T-cell (primary cell): Measurements from ENCODE around the gene DLG2. TPM values are rescaled to one million over a fixed set of nuclear protein-coding genes. Genes with fewer than 3 reads are reported as not detected.

Source experiments
- ATAC-seq, 4 experiments: fragments of 200-7000 bp in 3 of 4; fragments of 150-1000 bp in 1 of 4; cut with Tn5 transposase; replicated peaks in 1 of 4; 1 replicate in 3 of 4; 2 replicates in 1 of 4; pipeline ENCODE4 v1.10.0; 2021; ENCODE audit warnings: moderate library complexity in 3 of 4, mild to moderate bottlenecking in 2 of 4, moderate number of reproducible peaks in 1 of 4
- CTCF ChIA-PET, 2 donors: fragments of 300-600 bp; sonication (Branson Sonifier 250); formaldehyde crosslinking; loops; one replicate each; lab custom pipeline; 2022; ENCODE audit warnings: antibody characterized with exemption in 2 of 2; lab: Charles Lee
- POLR2A ChIA-PET, 2 donors: fragments of 300-600 bp; sonication (Branson Sonifier 250); formaldehyde crosslinking; loops; one replicate each; lab custom pipeline; 2022; ENCODE audit warnings: antibody characterized with exemption in 2 of 2; lab: Charles Lee
- DNase-seq, 35 experiments: peaks; one replicate each; pipeline versions ENCODE4 v3.0.0 to v3.0.0-alpha.2; 2013 to 2023
- H3K27ac ChIP-seq: one replicate; pipeline ENCODE4 v1.5.1; 2013; ENCODE audit warnings: low read length
- H3K27me3 ChIP-seq, 2 experiments: replicated peaks in 1 of 2; 1 replicate in 1 of 2; 2 replicates in 1 of 2; pipeline versions ENCODE4 v1.6.1 to v1.7.0; 2013; ENCODE audit warnings: low read length in 1 of 2, mixed read lengths in 1 of 2; ENCODE audit not compliant: control insufficient read depth in 2 of 2, insufficient read depth in 2 of 2; ENCODE audit errors: extremely low read depth in 1 of 2
- H3K36me3 ChIP-seq, 2 donors: 1 replicate in 1 of 2; 2 replicates in 1 of 2; pipeline versions ENCODE4 v1.6.1 to v1.7.0; 2013; ENCODE audit warnings: low read length in 1 of 2; ENCODE audit not compliant: control insufficient read depth in 2 of 2, insufficient read depth in 1 of 2; ENCODE audit errors: extremely low read depth in 1 of 2
- H3K4me1 ChIP-seq, 2 experiments: 1 replicate in 1 of 2; 2 replicates in 1 of 2; pipeline versions ENCODE4 v1.6.1 to v1.7.0; 2013; ENCODE audit warnings: low read length in 2 of 2, mixed read lengths in 1 of 2; ENCODE audit not compliant: insufficient read depth in 2 of 2, control insufficient read depth in 1 of 2; ENCODE audit errors: extremely low read depth in 1 of 2
- H3K4me3 ChIP-seq, 2 donors: 1 replicate in 1 of 2; 2 replicates in 1 of 2; pipeline versions ENCODE4 v1.5.1 to v1.7.0; 2013; ENCODE audit warnings: mild to moderate bottlenecking in 2 of 2, low read length in 1 of 2, moderate library complexity in 1 of 2; ENCODE audit not compliant: control insufficient read depth in 1 of 2; ENCODE audit errors: extremely low read depth in 1 of 2
- H3K9me3 ChIP-seq: 2 replicates; pipeline ENCODE4 v1.7.0; 2013
- H3K27ac Mint-ChIP-seq, 2 donors: one replicate each; pipeline ENCODE4 v1.8.0; 2020 to 2021; ENCODE audit warnings: mild to moderate bottlenecking in 2 of 2, mixed read lengths in 2 of 2
- H3K27me3 Mint-ChIP-seq, 2 donors: one replicate each; pipeline ENCODE4 v1.8.0; 2021 to 2022; ENCODE audit warnings: mixed read lengths in 2 of 2
- H3K36me3 Mint-ChIP-seq: one replicate; pipeline ENCODE4 v1.8.0; 2021; ENCODE audit warnings: mixed read lengths
- H3K4me1 Mint-ChIP-seq, 3 donors: one replicate each; pipeline ENCODE4 v1.8.0; 2020 to 2022; ENCODE audit warnings: mixed read lengths in 3 of 3, mild to moderate bottlenecking in 1 of 3
- H3K4me3 Mint-ChIP-seq, 3 donors: one replicate each; pipeline ENCODE4 v1.8.0; 2020 to 2022; ENCODE audit warnings: mild to moderate bottlenecking in 3 of 3, mixed read lengths in 3 of 3, moderate library complexity in 3 of 3
- H3K9me3 Mint-ChIP-seq, 3 donors: one replicate each; pipeline ENCODE4 v1.8.0; 2020 to 2022; ENCODE audit warnings: mixed read lengths in 3 of 3
- WGBS: methylation state at CpG from one replicate; pipeline ENCODE4 v1.1.5; 2013; ENCODE audit warnings: missing lambda C conversion rate; ENCODE audit not compliant: insufficient coverage; 5-methylcytosine and 5-hydroxymethylcytosine counted together
- total RNA-seq, 35 experiments: library from RNA in 6 of 35; stranded (reverse) in 6 of 35; fragments of 120-200 nt in 1 of 35; gene quantifications; one replicate each; pipeline versions ENCODE4 v1.2.1 to v1.2.4 and lab custom pipeline; 2013 to 2026

The DLG2 gene
- total RNA-seq, 5 donors from 2014 or later (not counting 1 experiment from before 2014, with no cell fraction given): 2.3 to 4.1 (median 2.9) TPM

- WGBS: no CpG with 5 or more reads among the region's 1 CpG
- Mint-ChIP-seq H3K4me1 (no peaks in the 10 kb centered on the region), H3K9me3 (peaks cover 0 to 7% (median 0%) of the 10 kb centered on the region in 3 donors), H3K4me3 (no peak overlapping the region), H3K27me3 (no peaks in the 10 kb centered on the region), H3K36me3 (no peaks in the 10 kb centered on the region), H3K27ac (no peak overlapping the region)
- no peak overlapping the region for H3K27ac ChIP-seq
- no peak overlapping the region for H3K4me3 ChIP-seq
- DNase-seq: no peak
- no peaks in the 10 kb centered on the region for H3K9me3 ChIP-seq
- no peak for ATAC-seq
- ChIA-PET CTCF (interaction anchor here in 1 of 2 donors (0.5 kb wide), 1 partner anchor 215 kb away, joined by 3 read pairs; no protein-coding TSS in a partner anchor), POLR2A (no interaction called here)
- H3K4me1 ChIP-seq: no peaks in the 10 kb centered on the region
- no peaks in the 10 kb centered on the region for H3K36me3 ChIP-seq
- no peaks in the 10 kb centered on the region for H3K27me3 ChIP-seq
Observed at GRCh38 chr11:83922953-83923352, 1704.2 kb downstream of the DLG2 start.

GRCh38 chr11:83922318-83922717 is 1704.8 kb downstream of the DLG2 start:
- no peak overlapping the region for H3K27ac ChIP-seq
- H3K27me3 ChIP-seq: no peaks in the 10 kb centered on the region
- no peaks in the 10 kb centered on the region for H3K36me3 ChIP-seq
- H3K4me3 ChIP-seq: no peak overlapping the region
- no peaks in the 10 kb centered on the region for H3K4me1 Mint-ChIP-seq
- H3K4me1 ChIP-seq: no peaks in the 10 kb centered on the region
- ChIA-PET POLR2A (no interaction called here), CTCF (no interaction called here)
- H3K9me3 Mint-ChIP-seq: peaks cover 0 to under 1% (median 0%) of the 10 kb centered on the region in 3 donors
- H3K27ac Mint-ChIP-seq: no peak overlapping the region
- ATAC-seq (no peak), DNase-seq (no peak)
- no peaks in the 10 kb centered on the region for H3K36me3 Mint-ChIP-seq
- WGBS: no CpG with 5 or more reads among the region's 4 CpGs
- no peaks in the 10 kb centered on the region for H3K27me3 Mint-ChIP-seq
- no peaks in the 10 kb centered on the region for H3K9me3 ChIP-seq
- no peak overlapping the region for H3K4me3 Mint-ChIP-seq

- H3K36me3 ChIP-seq: no peaks in the 10 kb centered on the region
- ChIA-PET CTCF (no interaction called here), POLR2A (interaction anchor here in 1 of 2 donors (0.6 kb wide), 1 partner anchor 37 kb away, joined by 3 read pairs; no protein-coding TSS in a partner anchor)
- no peak overlapping the region for H3K4me3 ChIP-seq
- no CpG with 5 or more reads among the region's 7 CpGs for WGBS
- no peak for ATAC-seq
- no peak for DNase-seq
- Mint-ChIP-seq H3K27ac (no peak overlapping the region), H3K4me1 (no peaks in the 10 kb centered on the region), H3K9me3 (no peaks in the 10 kb centered on the region), H3K27me3 (no peaks in the 10 kb centered on the region), H3K4me3 (no peak overlapping the region), H3K36me3 (no peaks in the 10 kb centered on the region)
- no peaks in the 10 kb centered on the region for H3K27me3 ChIP-seq
- no peaks in the 10 kb centered on the region for H3K4me1 ChIP-seq
- H3K9me3 ChIP-seq: no peaks in the 10 kb centered on the region
- H3K27ac ChIP-seq: no peak overlapping the region
Observed at GRCh38 chr11:83921447-83922192, 1705.5 kb downstream of the DLG2 start.

- no peaks in the 10 kb centered on the region for H3K4me1 Mint-ChIP-seq
- 36% methylated on average over 2 of the region's 3 CpGs for WGBS
- POLR2A ChIA-PET: no interaction called here
- Histone ChIP-seq H3K4me3 (no peak overlapping the region), H3K4me1 (no peaks in the 10 kb centered on the region), H3K36me3 (no peaks in the 10 kb centered on the region), H3K27me3 (no peaks in the 10 kb centered on the region), H3K9me3 (no peaks in the 10 kb centered on the region), H3K27ac (no peak overlapping the region)
- no peak overlapping the region for H3K4me3 Mint-ChIP-seq
- H3K27me3 Mint-ChIP-seq: no peaks in the 10 kb centered on the region
- DNase-seq (no peak), ATAC-seq (no peak)
- H3K9me3 Mint-ChIP-seq: no peaks in the 10 kb centered on the region
- CTCF ChIA-PET: interaction anchor here in 1 of 2 donors (0.5 kb wide), 1 partner anchor 201 kb away, joined by 3 read pairs; no protein-coding TSS in a partner anchor
- H3K36me3 Mint-ChIP-seq: no peaks in the 10 kb centered on the region
- no peak overlapping the region for H3K27ac Mint-ChIP-seq
Observed at GRCh38 chr11:83918476-83918875, 1708.7 kb downstream of the DLG2 start.

GRCh38 chr11:83914995-83915394 is 1712.1 kb downstream of the DLG2 start:
- Histone ChIP-seq H3K4me3 (no peak overlapping the region), H3K36me3 (no peaks in the 10 kb centered on the region), H3K4me1 (no peaks in the 10 kb centered on the region), H3K27ac (no peak overlapping the region), H3K9me3 (no peaks in the 10 kb centered on the region), H3K27me3 (no peaks in the 10 kb centered on the region)
- Mint-ChIP-seq H3K9me3 (no peaks in the 10 kb centered on the region), H3K27me3 (no peaks in the 10 kb centered on the region), H3K4me1 (no peaks in the 10 kb centered on the region), H3K27ac (no peak overlapping the region), H3K4me3 (no peak overlapping the region), H3K36me3 (no peaks in the 10 kb centered on the region)
- DNase-seq: no peak
- POLR2A ChIA-PET: no interaction called here
- no peak for ATAC-seq
- CTCF ChIA-PET: no interaction called here

- no peaks in the 10 kb centered on the region for H3K4me1 Mint-ChIP-seq
- DNase-seq (no peak), ATAC-seq (no peak)
- no peaks in the 10 kb centered on the region for H3K27me3 Mint-ChIP-seq
- CTCF ChIA-PET: no interaction called here
- WGBS: no CpG with 5 or more reads among the region's 5 CpGs
- Histone ChIP-seq H3K27me3 (no peaks in the 10 kb centered on the region), H3K36me3 (no peaks in the 10 kb centered on the region), H3K27ac (no peak overlapping the region), H3K9me3 (no peaks in the 10 kb centered on the region), H3K4me3 (no peak overlapping the region), H3K4me1 (no peaks in the 10 kb centered on the region)
- POLR2A ChIA-PET: interaction anchor here in 1 of 2 donors (0.6 kb wide), 1 partner anchor 73 kb away, joined by 3 read pairs; no protein-coding TSS in a partner anchor
- H3K4me3 Mint-ChIP-seq: no peak overlapping the region
- H3K27ac Mint-ChIP-seq: no peak overlapping the region
- H3K9me3 Mint-ChIP-seq: peaks cover 0 to 11% (median 7%) of the 10 kb centered on the region in 3 donors
- no peaks in the 10 kb centered on the region for H3K36me3 Mint-ChIP-seq
Observed at GRCh38 chr11:83909579-83910534, 1717.3 kb downstream of the DLG2 start.
